OCI-LY3 (cell line): ENCODE results near the gene RAB4B.
A peak's percentile ranks its signal among the peaks of the same experiment; 100 is the strongest.

Source experiments
- EZH2phosphoT487 ChIP-seq: fragments of 200-600 bp; shearing (Covaris generic); IDR thresholded peaks from 2 replicates; pipeline ENCODE4 v1.6.1; 2018; ENCODE audit warnings: antibody characterized with exemption, mixed run types, low read depth
- TF ChIP-seq, protein P1 (sequence below): fragments of 200-600, 300-600 bp; sonication (generic); IDR thresholded peaks from 2 replicates; pipeline ENCODE4 v1.5.1; 2014; ENCODE audit warnings: antibody characterized with exemption, low read length, low read depth

DNA sequence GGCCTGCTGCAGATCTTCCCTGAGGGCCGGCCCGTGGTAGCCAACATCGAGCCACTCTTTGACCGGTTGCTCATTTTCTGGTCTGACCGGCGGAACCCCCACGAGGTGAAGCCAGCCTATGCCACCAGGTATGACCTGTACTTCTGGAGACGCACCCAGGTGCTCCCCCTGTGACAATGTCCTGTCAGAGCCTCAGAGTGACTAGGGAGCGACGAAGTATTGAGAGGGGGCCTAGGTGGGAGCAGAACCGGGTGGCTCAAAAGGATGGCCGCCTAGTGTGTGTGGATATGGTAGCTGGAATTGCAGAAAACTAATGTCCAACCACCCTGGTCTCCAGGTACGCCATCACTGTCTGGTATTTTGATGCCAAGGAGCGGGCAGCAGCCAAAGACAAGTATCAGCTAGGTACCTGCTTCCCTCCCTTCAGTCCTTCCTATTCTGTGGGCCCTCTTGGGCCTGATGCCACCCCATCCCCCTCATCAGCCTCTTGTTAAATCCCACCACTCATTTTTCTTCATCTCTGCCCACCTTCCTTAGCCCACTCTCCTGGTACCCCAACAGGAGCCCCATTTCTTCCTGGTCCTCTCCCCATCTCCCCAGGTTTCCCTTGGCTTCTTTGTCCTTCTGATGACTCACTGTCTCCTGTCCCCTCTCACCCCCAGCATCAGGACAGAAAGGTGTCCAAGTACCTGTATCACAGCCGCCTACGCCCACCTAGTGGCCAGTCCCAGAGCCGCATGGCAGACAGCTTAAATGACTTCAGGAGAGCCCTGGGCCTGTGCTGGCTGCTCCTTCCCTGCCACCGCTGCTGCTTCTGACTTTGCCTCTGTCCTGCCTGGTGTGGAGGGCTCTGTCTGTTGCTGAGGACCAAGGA lies 29.3 kb downstream of the RAB4B start:
- TF ChIP-seq, protein P1, sequence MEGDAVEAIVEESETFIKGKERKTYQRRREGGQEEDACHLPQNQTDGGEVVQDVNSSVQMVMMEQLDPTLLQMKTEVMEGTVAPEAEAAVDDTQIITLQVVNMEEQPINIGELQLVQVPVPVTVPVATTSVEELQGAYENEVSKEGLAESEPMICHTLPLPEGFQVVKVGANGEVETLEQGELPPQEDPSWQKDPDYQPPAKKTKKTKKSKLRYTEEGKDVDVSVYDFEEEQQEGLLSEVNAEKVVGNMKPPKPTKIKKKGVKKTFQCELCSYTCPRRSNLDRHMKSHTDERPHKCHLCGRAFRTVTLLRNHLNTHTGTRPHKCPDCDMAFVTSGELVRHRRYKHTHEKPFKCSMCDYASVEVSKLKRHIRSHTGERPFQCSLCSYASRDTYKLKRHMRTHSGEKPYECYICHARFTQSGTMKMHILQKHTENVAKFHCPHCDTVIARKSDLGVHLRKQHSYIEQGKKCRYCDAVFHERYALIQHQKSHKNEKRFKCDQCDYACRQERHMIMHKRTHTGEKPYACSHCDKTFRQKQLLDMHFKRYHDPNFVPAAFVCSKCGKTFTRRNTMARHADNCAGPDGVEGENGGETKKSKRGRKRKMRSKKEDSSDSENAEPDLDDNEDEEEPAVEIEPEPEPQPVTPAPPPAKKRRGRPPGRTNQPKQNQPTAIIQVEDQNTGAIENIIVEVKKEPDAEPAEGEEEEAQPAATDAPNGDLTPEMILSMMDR: peak; percentile 39
- TF ChIP-seq EZH2phosphoT487: no peak
